Transverse colon (tissue), 3 donors: ENCODE data around the gene KCNQ2.

Source experiments
- CTCF ChIP-seq, 5 experiments: fragments of 200-600 bp in 3 of 5; fragments of 450-650 bp in 2 of 5; sonication (generic) in 3 of 5; IDR thresholded peaks; 1 replicate in 2 of 5; 2 replicates in 3 of 5; pipeline ENCODE4 v1.5.1; 2016 to 2017; ENCODE audit warnings: antibody characterized with exemption in 5 of 5, inconsistent platforms in 3 of 5, mild to moderate bottlenecking in 2 of 5, moderate library complexity in 1 of 5
- POLR2A ChIP-seq: fragments of 450-650 bp; IDR thresholded peaks from one replicate; pipeline ENCODE4 v1.6.1; 2016; ENCODE audit warnings: antibody characterized with exemption, mild to moderate bottlenecking, moderate library complexity

- TF ChIP-seq CTCF (IDR thresholded peaks at IDR 0.05) (no peak), POLR2A (no peak)
Measured at GRCh38 chr20:63448031-63448430, 24.4 kb downstream of the KCNQ2 start.
